GM23338 (cell line): ENCODE data around the gene TXNDC17. TPM values are rescaled to one million over a fixed set of nuclear protein-coding genes. Genes with fewer than 3 reads are reported as not detected.

Experiments
- ATAC-seq: fragments of 200-7000 bp; cut with Tn5 transposase; 3 replicates; pipeline ENCODE4 v1.9.1; 2020
- DNase-seq: peaks from one replicate; pipeline ENCODE4 v3.0.0-alpha.2; 2015; ENCODE audit warnings: low spot score
- H2AFZ ChIP-seq: fragments of 200-600 bp; sonication (generic); 2 replicates; pipeline ENCODE4 v1.8.0; 2016; ENCODE audit warnings: antibody characterized with exemption, mild to moderate bottlenecking, moderate library complexity
- H3F3A ChIP-seq: fragments of 200-600 bp; sonication (generic); replicated peaks from 2 replicates; pipeline ENCODE4 v1.8.0; 2017; ENCODE audit warnings: antibody characterized with exemption, mixed run types, low read depth
- H3K27ac ChIP-seq: fragments of 200-600 bp; sonication (generic); 2 replicates; pipeline ENCODE4 v1.6.1; 2016; ENCODE audit warnings: low read depth
- H3K27me3 ChIP-seq: fragments of 200-600 bp; sonication (generic); 2 replicates; pipeline ENCODE4 v1.8.0; 2016; ENCODE audit warnings: mild to moderate bottlenecking, mixed run types, moderate library complexity; ENCODE audit not compliant: insufficient read depth
- H3K36me3 ChIP-seq: fragments of 200-600 bp; sonication (generic); 2 replicates; pipeline ENCODE4 v1.8.0; 2016; ENCODE audit warnings: mild to moderate bottlenecking; ENCODE audit not compliant: insufficient read depth
- H3K4me1 ChIP-seq: fragments of 200-600 bp; sonication (generic); 2 replicates; pipeline ENCODE4 v1.8.0; 2016; ENCODE audit warnings: mild to moderate bottlenecking, moderate library complexity; ENCODE audit not compliant: insufficient read depth
- H3K4me2 ChIP-seq: fragments of 200-600 bp; sonication (generic); 2 replicates; pipeline ENCODE4 v1.7.1; 2017; ENCODE audit warnings: mixed run types
- H3K4me3 ChIP-seq: fragments of 200-600 bp; sonication (generic); 2 replicates; pipeline ENCODE4 v1.6.1; 2016; ENCODE audit warnings: mixed run types
- H3K79me2 ChIP-seq: fragments of 200-600 bp; sonication (generic); replicated peaks from 2 replicates; pipeline ENCODE4 v1.8.0; 2017; ENCODE audit warnings: mild to moderate bottlenecking; ENCODE audit not compliant: insufficient read depth
- H3K9me2 ChIP-seq: fragments of 200-600 bp; sonication (generic); 2 replicates; pipeline ENCODE4 v1.8.0; 2017; ENCODE audit not compliant: insufficient read depth
- H4K20me1 ChIP-seq: fragments of 200-600 bp; sonication (generic); replicated peaks from 2 replicates; pipeline ENCODE4 v1.8.0; 2017; ENCODE audit warnings: mild to moderate bottlenecking; ENCODE audit not compliant: insufficient read depth
- H3K27ac Mint-ChIP-seq: 2 replicates; pipeline ENCODE4 v1.8.0; 2020; ENCODE audit warnings: inconsistent platforms, mild to moderate bottlenecking, moderate library complexity, mixed read lengths
- H3K27me3 Mint-ChIP-seq: 3 replicates; pipeline ENCODE4 v1.8.0; 2022; ENCODE audit warnings: low read depth, mild to moderate bottlenecking, moderate library complexity, mixed read lengths, inconsistent platforms; ENCODE audit not compliant: insufficient read depth, poor library complexity
- H3K36me3 Mint-ChIP-seq: 3 replicates; pipeline ENCODE4 v1.8.0; 2021; ENCODE audit warnings: low read depth, mild to moderate bottlenecking, inconsistent platforms, moderate library complexity, mixed read lengths
- H3K4me1 Mint-ChIP-seq: 3 replicates; pipeline ENCODE4 v1.8.0; 2020; ENCODE audit warnings: mild to moderate bottlenecking, inconsistent platforms, mixed read lengths
- H3K4me3 Mint-ChIP-seq: 3 replicates; pipeline ENCODE4 v1.8.0; 2021; ENCODE audit warnings: moderate library complexity, mild to moderate bottlenecking, inconsistent platforms, mixed read lengths
- H3K9me3 Mint-ChIP-seq: 3 replicates; pipeline ENCODE4 v1.8.0; 2020; ENCODE audit warnings: moderate library complexity, mild to moderate bottlenecking, inconsistent platforms, mixed read lengths
- CREB1 ChIP-seq: fragments of 250-450 bp; sonication (Bioruptor Pico); IDR thresholded peaks from 2 replicates; pipeline ENCODE4 v1.5.0; 2020; ENCODE audit warnings: low read depth, mild to moderate bottlenecking, moderate library complexity
- EZH2 ChIP-seq: fragments of 200-600 bp; sonication (generic); IDR thresholded peaks from one replicate; pipeline ENCODE4 v1.8.0; 2017; ENCODE audit warnings: antibody characterized with exemption, mild to moderate bottlenecking, low read depth; ENCODE audit not compliant: unreplicated experiment
- EZH2phosphoT487 ChIP-seq: fragments of 200-600 bp; sonication (generic); IDR thresholded peaks from one replicate; pipeline ENCODE4 v1.8.1; 2018; ENCODE audit warnings: antibody characterized with exemption; ENCODE audit not compliant: unreplicated experiment
- NANOG ChIP-seq: IDR thresholded peaks from 2 replicates; pipeline ENCODE4 v1.6.1; 2016; ENCODE audit warnings: antibody characterized with exemption, borderline replicate concordance
- POLR2AphosphoS5 ChIP-seq: IDR thresholded peaks from 2 replicates; pipeline ENCODE4 v1.6.1; 2016; ENCODE audit warnings: antibody characterized with exemption, low read depth
- STAT1 ChIP-seq: IDR thresholded peaks from one replicate; pipeline ENCODE4 v1.6.1; 2016; ENCODE audit warnings: antibody characterized with exemption; ENCODE audit not compliant: unreplicated experiment
- ZNF331 ChIP-seq: fragments of 250-450 bp; sonication (Bioruptor Pico); IDR thresholded peaks from 2 replicates; pipeline ENCODE4 v1.5.0; 2020; ENCODE audit warnings: low read depth, mild to moderate bottlenecking, moderate library complexity
- polyA plus RNA-seq: library from polyadenylated mRNA; unstranded; fragments of >200 nt; fragmentation: Nextera tagmentation; extraction: Ambion mirVana; gene quantifications from 2 replicates; pipeline ENCODE4 v1.2.1, GENCODE V29; 2016
- total RNA-seq: library from RNA; depleted of rRNA; stranded (reverse); fragments of >200 nt; shearing (Covaris generic); gene quantifications from 2 replicates; pipeline ENCODE4 v1.2.3, GENCODE V29; 2014
- TF ChIP-seq, protein P1 (sequence below), 2 experiments: fragments of 200-600 bp in 1 of 2; sonication (generic) in 1 of 2; conservative IDR thresholded peaks; 2 replicates each; pipeline versions ENCODE4 v1.5.1 to v1.6.1; 2016 to 2017; ENCODE audit warnings: antibody characterized with exemption in 2 of 2, low read depth in 2 of 2, mild to moderate bottlenecking in 2 of 2, moderate library complexity in 1 of 2
- TF ChIP-seq, protein P2 (sequence below): IDR thresholded peaks from 2 replicates; pipeline ENCODE4 v1.6.1; 2016; ENCODE audit warnings: antibody characterized with exemption
- TF ChIP-seq, protein P3 (sequence below): IDR thresholded peaks from one replicate; pipeline ENCODE4 v1.6.1; 2018; ENCODE audit warnings: antibody characterized with exemption; ENCODE audit not compliant: unreplicated experiment

TXNDC17 gene
- total and polyA plus RNA-seq, 2 experiments from 2014 or later = 202 to 887 TPM

DNA sequence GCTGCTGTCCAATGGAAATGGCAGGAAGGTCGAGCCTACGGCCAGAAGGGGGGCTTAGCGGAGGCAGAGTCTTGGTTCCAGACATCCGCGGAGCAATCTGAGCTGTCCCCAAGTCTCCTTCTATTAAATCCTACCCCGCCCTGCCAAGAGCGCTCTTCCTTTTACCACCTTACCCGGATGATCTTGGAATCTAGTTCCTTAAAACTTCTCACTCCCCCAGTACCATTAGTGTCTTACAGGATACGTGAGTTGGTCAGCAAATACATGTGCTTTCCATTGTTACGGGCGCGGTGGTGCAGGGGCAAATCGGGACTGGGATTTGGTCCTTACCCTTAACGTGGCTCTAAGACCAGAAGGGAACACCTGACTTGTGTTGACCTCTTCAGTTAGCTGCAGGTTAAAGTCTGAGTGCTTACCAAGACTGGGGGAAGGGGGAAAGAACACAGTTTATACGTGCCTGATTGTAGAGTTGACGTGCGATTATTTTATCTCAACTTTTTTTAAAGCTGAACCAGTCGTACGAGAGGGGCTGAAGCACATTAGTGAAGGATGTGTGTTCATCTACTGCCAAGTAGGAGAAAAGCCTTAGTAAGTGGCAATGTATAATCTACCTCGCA, 495 bp downstream of the TXNDC17 start:
- peaks cover 27% of the 10 kb centered on the region for H3K36me3 Mint-ChIP-seq
- H2AFZ ChIP-seq = 0 out of 2 replicates have a peak overlapping the region, but pooled peaks have one; percentile 100

DNA sequence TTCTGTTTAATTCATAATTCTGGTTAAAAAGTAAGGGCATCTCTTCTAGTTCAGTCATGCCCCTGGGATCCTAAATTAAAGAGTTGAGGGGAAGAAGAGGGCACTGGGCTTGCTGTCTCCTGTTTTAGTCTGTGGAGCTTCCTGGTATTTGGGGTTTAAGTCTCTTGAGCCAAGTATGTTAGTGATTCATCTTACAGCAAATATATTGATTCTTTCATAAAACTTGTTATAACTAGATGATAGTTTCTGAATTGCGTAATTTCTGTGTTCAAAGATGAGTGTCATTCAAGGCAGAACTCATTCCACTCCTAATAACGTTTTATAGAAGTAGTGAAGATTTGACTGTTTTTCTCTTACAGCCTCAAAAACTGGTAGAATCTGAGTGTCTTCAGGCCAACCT, 1.7 kb downstream of the TXNDC17 start:
- Histone ChIP-seq H2AFZ (no peak overlapping the region), H3K36me3 (peaks cover 14% of the 10 kb centered on the region; the same call in 1 of the 2 replicates), H3K4me1 (peaks cover 12% of the 10 kb centered on the region), H3K4me2 (peak overlapping the region; percentile 98), H3K27me3 (no peaks in the 10 kb centered on the region), H3K79me2 (peaks cover 55% of the 10 kb centered on the region), H3K9me2 (no peaks in the 10 kb centered on the region), H3K27ac (no peak overlapping the region), H3F3A (peaks cover 12% of the 10 kb centered on the region; the same call in 1 of the 2 replicates), H4K20me1 (peaks cover 20% of the 10 kb centered on the region), H3K4me3 (no peak overlapping the region; the same call in 1 of the 2 replicates)
- no peak overlapping the region for H3K27ac Mint-ChIP-seq
- no peaks in the 10 kb centered on the region for H3K9me3 Mint-ChIP-seq
- peaks cover 28% of the 10 kb centered on the region for H3K36me3 Mint-ChIP-seq
- peaks cover 19% of the 10 kb centered on the region for H3K4me1 Mint-ChIP-seq
- H3K27me3 Mint-ChIP-seq = peaks cover 13% of the 10 kb centered on the region
- DNase-seq (no peak), ATAC-seq (no peak)
- peak overlapping the region; percentile 91 for H3K4me3 Mint-ChIP-seq
- TF ChIP-seq, protein P1, sequence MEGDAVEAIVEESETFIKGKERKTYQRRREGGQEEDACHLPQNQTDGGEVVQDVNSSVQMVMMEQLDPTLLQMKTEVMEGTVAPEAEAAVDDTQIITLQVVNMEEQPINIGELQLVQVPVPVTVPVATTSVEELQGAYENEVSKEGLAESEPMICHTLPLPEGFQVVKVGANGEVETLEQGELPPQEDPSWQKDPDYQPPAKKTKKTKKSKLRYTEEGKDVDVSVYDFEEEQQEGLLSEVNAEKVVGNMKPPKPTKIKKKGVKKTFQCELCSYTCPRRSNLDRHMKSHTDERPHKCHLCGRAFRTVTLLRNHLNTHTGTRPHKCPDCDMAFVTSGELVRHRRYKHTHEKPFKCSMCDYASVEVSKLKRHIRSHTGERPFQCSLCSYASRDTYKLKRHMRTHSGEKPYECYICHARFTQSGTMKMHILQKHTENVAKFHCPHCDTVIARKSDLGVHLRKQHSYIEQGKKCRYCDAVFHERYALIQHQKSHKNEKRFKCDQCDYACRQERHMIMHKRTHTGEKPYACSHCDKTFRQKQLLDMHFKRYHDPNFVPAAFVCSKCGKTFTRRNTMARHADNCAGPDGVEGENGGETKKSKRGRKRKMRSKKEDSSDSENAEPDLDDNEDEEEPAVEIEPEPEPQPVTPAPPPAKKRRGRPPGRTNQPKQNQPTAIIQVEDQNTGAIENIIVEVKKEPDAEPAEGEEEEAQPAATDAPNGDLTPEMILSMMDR (conservative IDR thresholded peaks at IDR 0.05; ENCODE audit: low read depth in 2 of 2) = no peak
- TF ChIP-seq EZH2 (no peak), POLR2AphosphoS5 (no peak), NANOG (no peak), STAT1 (no peak), ZNF331 (CRISPR knock-in tag) (no peak), CREB1 (CRISPR knock-in tag) (no peak)
- TF ChIP-seq, protein P2, sequence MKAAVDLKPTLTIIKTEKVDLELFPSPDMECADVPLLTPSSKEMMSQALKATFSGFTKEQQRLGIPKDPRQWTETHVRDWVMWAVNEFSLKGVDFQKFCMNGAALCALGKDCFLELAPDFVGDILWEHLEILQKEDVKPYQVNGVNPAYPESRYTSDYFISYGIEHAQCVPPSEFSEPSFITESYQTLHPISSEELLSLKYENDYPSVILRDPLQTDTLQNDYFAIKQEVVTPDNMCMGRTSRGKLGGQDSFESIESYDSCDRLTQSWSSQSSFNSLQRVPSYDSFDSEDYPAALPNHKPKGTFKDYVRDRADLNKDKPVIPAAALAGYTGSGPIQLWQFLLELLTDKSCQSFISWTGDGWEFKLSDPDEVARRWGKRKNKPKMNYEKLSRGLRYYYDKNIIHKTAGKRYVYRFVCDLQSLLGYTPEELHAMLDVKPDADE = no peak
- TF ChIP-seq, protein P3, sequence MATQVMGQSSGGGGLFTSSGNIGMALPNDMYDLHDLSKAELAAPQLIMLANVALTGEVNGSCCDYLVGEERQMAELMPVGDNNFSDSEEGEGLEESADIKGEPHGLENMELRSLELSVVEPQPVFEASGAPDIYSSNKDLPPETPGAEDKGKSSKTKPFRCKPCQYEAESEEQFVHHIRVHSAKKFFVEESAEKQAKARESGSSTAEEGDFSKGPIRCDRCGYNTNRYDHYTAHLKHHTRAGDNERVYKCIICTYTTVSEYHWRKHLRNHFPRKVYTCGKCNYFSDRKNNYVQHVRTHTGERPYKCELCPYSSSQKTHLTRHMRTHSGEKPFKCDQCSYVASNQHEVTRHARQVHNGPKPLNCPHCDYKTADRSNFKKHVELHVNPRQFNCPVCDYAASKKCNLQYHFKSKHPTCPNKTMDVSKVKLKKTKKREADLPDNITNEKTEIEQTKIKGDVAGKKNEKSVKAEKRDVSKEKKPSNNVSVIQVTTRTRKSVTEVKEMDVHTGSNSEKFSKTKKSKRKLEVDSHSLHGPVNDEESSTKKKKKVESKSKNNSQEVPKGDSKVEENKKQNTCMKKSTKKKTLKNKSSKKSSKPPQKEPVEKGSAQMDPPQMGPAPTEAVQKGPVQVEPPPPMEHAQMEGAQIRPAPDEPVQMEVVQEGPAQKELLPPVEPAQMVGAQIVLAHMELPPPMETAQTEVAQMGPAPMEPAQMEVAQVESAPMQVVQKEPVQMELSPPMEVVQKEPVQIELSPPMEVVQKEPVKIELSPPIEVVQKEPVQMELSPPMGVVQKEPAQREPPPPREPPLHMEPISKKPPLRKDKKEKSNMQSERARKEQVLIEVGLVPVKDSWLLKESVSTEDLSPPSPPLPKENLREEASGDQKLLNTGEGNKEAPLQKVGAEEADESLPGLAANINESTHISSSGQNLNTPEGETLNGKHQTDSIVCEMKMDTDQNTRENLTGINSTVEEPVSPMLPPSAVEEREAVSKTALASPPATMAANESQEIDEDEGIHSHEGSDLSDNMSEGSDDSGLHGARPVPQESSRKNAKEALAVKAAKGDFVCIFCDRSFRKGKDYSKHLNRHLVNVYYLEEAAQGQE = no peak

More for the DNA sequence above, 495 bp downstream of the TXNDC17 start:
- Mint-ChIP-seq H3K9me3 (no peaks in the 10 kb centered on the region), H3K27ac (peak overlapping the region; percentile 100), H3K4me1 (peaks cover 18% of the 10 kb centered on the region), H3K4me3 (peak overlapping the region; percentile 91), H3K27me3 (peaks cover 19% of the 10 kb centered on the region)
- peak overlapping the region; percentile 90 for H3K4me3 ChIP-seq
- H3K36me3 ChIP-seq = peaks cover 14% of the 10 kb centered on the region; the same call in 1 of the 2 replicates
- peak; percentile 73 for DNase-seq
- ATAC-seq = peak; percentile 56
- peaks cover 48% of the 10 kb centered on the region for H3K79me2 ChIP-seq
- H3K4me1 ChIP-seq = peaks cover 12% of the 10 kb centered on the region
- H3K27me3 ChIP-seq = no peaks in the 10 kb centered on the region
- H3K9me2 ChIP-seq = no peaks in the 10 kb centered on the region
- H4K20me1 ChIP-seq = peaks cover 18% of the 10 kb centered on the region
- peak overlapping the region; percentile 48 for H3K27ac ChIP-seq
- peak overlapping the region; percentile 98 for H3K4me2 ChIP-seq
- no peak for TF ChIP-seq EZH2phosphoT487
- TF ChIP-seq POLR2AphosphoS5 = peak; percentile 2; the same call in 1 of the 2 replicates
- H3F3A ChIP-seq = peaks cover 12% of the 10 kb centered on the region; the same call in 1 of the 2 replicates
